Duodenal mucosa (tissue), 2 donors: ENCODE results near the gene RNF157.

Source experiments
- H3K27ac ChIP-seq: one replicate; pipeline ENCODE4 v1.7.0; 2013; ENCODE audit warnings: low read depth, low read length
- H3K27me3 ChIP-seq, 2 donors: one replicate each; pipeline ENCODE4 v1.7.0; 2013; ENCODE audit warnings: low read length in 2 of 2, control low read depth in 1 of 2; ENCODE audit not compliant: insufficient read depth in 2 of 2, control insufficient read depth in 1 of 2
- H3K36me3 ChIP-seq, 2 donors: one replicate each; pipeline ENCODE4 v1.7.0; 2013; ENCODE audit warnings: low read length in 2 of 2, control low read depth in 1 of 2; ENCODE audit not compliant: insufficient read depth in 2 of 2, control insufficient read depth in 1 of 2
- H3K4me1 ChIP-seq, 2 donors: one replicate each; pipeline ENCODE4 v1.7.0; 2013; ENCODE audit warnings: low read length in 2 of 2, control low read depth in 1 of 2; ENCODE audit not compliant: insufficient read depth in 2 of 2, control insufficient read depth in 1 of 2
- H3K4me3 ChIP-seq, 2 donors: one replicate each; pipeline ENCODE4 v1.7.0; 2013; ENCODE audit warnings: low read length in 2 of 2, low read depth in 1 of 2
- H3K9ac ChIP-seq, 2 donors: one replicate each; pipeline ENCODE4 v1.7.0; 2013; ENCODE audit warnings: low read length in 2 of 2, low read depth in 1 of 2
- H3K9me3 ChIP-seq, 2 donors: one replicate each; pipeline ENCODE4 v1.7.0; 2013; ENCODE audit warnings: low read length in 2 of 2, control low read depth in 1 of 2; ENCODE audit not compliant: control insufficient read depth in 1 of 2

The RNF157 gene

DNA sequence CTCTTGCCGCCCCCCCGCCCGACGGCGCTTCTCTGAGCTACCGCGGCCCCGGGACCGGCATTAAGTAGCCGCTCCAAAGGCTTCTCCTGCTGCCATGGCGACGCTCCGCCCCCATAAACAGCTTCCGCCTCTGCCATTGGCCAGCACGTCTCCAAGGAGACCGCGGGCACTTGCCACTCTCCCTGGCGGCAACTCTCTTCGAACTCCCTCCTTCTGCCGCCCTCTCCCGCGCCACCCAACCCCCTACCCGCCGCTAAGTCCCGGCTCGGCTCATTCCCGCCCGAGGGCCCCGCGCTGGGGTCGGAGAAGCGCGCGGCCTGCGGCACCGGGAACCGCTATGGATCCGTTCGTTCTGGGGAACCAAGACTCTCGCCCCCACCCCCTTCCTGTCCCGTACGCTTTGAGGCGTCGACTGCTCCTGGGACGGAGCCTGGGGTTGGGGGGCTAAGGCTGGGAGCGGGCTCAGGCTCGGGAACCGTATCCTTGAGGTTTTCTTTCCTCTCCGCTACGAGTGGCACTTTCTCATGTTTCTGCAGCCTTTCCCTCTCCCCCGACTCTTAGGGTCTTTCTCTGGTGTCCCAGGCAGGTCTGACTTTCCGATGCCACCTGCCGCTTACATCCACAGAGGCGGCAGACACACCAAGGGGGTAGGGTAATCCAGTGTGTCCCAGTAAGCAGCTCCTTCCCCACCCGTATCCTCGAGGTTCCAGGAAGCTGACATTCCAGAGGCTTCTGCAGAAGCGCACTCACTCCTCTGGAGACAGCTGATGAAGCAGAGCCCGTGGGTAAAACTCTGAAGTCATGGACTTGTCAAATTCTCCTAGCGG lies 98.9 kb downstream of the RNF157 start, which contains the start of gene FOXJ1:
TSS of gene FOXJ1 (minus strand) at position 34 of the 827 bp plus-strand sequence. CDS start 850 bp downstream, outside the sequence.
- peaks cover 0 to 14% of the 10 kb centered on the region in 2 donors for H3K36me3 ChIP-seq
- H3K4me3 ChIP-seq, result peak within 1 kb of the TSS; percentile 60 to 71
- no peak within 1 kb of the TSS for H3K27ac ChIP-seq
- H3K4me1 ChIP-seq, result peaks cover 20 to 40% of the 10 kb centered on the region in 2 donors
- peak within 1 kb of the TSS in 1 of 2 donors; percentile 47 for H3K9ac ChIP-seq
- peaks cover 8 to 28% of the 10 kb centered on the region in 2 donors for H3K27me3 ChIP-seq
- H3K9me3 ChIP-seq, result no peaks in the 10 kb centered on the region

DNA sequence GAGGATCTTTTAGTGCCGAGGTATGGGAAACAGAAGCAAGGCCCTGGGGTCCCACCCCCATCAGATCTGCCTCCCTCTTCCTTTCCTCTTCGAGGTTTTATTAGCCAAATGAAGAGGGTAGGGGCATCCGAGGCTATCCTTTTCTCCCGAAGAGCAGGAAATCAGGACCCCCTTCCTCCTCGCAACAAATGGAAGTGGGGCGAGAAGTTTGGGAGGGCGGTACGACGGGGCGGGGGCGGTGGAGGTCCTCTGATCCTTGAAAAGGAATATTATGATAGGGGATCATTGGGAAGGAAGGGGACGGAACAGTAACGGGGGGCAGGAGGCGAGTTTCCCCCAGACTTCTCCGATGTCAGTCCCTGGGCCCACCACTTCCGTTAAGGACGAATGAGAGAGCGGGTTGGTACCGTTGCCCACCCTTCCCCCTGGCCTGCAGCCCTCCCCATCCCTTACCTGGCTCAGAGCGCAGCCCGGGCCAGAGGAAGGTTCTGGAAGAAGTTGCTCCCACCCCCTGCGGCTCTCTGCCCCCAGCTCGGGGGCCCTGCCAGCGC lies 99.6 kb downstream of the RNF157 start:
- Histone ChIP-seq H3K36me3 (peaks cover 0 to 7% of the 10 kb centered on the region in 2 donors), H3K9me3 (no peaks in the 10 kb centered on the region), H3K4me3 (peak overlapping the region; percentile 60 to 71), H3K9ac (no peak overlapping the region), H3K27ac (no peak overlapping the region), H3K27me3 (peaks cover 8 to 28% of the 10 kb centered on the region in 2 donors), H3K4me1 (peaks cover 16 to 36% of the 10 kb centered on the region in 2 donors)

- peaks cover 12 to 28% of the 10 kb centered on the region in 2 donors for H3K27me3 ChIP-seq
- peaks cover 13 to 31% of the 10 kb centered on the region in 2 donors for H3K4me1 ChIP-seq
- no peaks in the 10 kb centered on the region for H3K9me3 ChIP-seq
- peaks cover 0 to 5% of the 10 kb centered on the region in 2 donors for H3K36me3 ChIP-seq
- peak overlapping the region; percentile 59 to 60 for H3K4me3 ChIP-seq
- peak overlapping the region in 1 of 2 donors; percentile 20 for H3K9ac ChIP-seq
- H3K27ac ChIP-seq, result no peak overlapping the region
Observed at GRCh38 chr17:76139801-76140660, 100.3 kb downstream of the RNF157 start.

GRCh38 chr17:76138896-76139752 lies 101.2 kb downstream of the RNF157 start:
- H3K36me3 ChIP-seq, result no peaks in the 10 kb centered on the region
- H3K27ac ChIP-seq, result no peak overlapping the region
- H3K4me1 ChIP-seq, result peaks cover 13 to 27% of the 10 kb centered on the region in 2 donors
- H3K9me3 ChIP-seq, result no peaks in the 10 kb centered on the region
- peaks cover 12 to 28% of the 10 kb centered on the region in 2 donors for H3K27me3 ChIP-seq
- peak overlapping the region; percentile 59 to 60 for H3K4me3 ChIP-seq
- H3K9ac ChIP-seq, result peak overlapping the region in 1 of 2 donors; percentile 20

DNA sequence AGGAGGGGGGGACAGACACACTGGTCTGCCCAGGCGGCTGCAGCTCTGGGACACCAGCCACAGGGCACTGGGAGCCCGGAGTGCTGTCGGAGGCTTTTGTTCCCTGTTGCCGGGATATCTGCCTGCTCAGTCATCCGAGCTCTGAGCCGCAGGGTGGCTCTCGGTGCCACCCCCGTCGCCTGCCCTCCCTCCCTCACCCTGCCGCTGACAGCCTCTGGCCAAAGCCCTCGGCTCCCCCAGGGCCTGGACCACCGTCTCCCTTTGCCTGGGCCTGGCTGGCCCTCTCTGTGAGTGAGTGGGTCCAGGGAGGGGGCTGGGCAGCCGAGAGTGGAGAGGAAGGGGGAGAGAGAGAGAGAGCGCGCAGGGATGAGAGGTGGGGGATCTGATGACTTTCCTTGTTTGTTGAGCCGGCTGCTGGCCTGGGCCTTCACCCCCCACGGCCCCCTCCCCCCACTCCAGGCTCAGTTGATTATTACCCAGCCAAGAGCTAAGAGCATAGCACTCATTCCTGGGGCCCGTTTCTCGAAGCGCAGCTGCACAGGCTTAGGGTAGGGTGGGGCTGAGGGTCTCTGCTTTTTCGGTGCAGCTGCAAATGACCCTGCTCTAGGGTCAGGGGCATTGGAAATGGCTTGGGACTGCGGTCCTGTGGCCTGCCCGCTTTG lies 101.9 kb downstream of the RNF157 start:
- H3K36me3 ChIP-seq, result no peaks in the 10 kb centered on the region
- no peaks in the 10 kb centered on the region for H3K9me3 ChIP-seq
- peaks cover 12 to 28% of the 10 kb centered on the region in 2 donors for H3K27me3 ChIP-seq
- no peak overlapping the region for H3K9ac ChIP-seq
- no peak overlapping the region for H3K27ac ChIP-seq
- H3K4me3 ChIP-seq, result peak overlapping the region in 1 of 2 donors; percentile 60
- H3K4me1 ChIP-seq, result peaks cover 13 to 27% of the 10 kb centered on the region in 2 donors

GRCh38 chr17:76137351-76138233 lies 102.7 kb downstream of the RNF157 start:
- no peak overlapping the region for H3K27ac ChIP-seq
- peaks cover 13 to 24% of the 10 kb centered on the region in 2 donors for H3K4me1 ChIP-seq
- H3K4me3 ChIP-seq, result no peak overlapping the region
- peaks cover 12 to 28% of the 10 kb centered on the region in 2 donors for H3K27me3 ChIP-seq
- no peak overlapping the region for H3K9ac ChIP-seq
- no peaks in the 10 kb centered on the region for H3K36me3 ChIP-seq
- H3K9me3 ChIP-seq, result no peaks in the 10 kb centered on the region

GRCh38 chr17:76137001-76137350 lies 103.3 kb downstream of the RNF157 start:
- H3K4me1 ChIP-seq, result peaks cover 13 to 24% of the 10 kb centered on the region in 2 donors
- no peak overlapping the region for H3K9ac ChIP-seq
- H3K27ac ChIP-seq, result no peak overlapping the region
- H3K27me3 ChIP-seq, result peaks cover 12 to 28% of the 10 kb centered on the region in 2 donors
- no peak overlapping the region for H3K4me3 ChIP-seq
- no peaks in the 10 kb centered on the region for H3K36me3 ChIP-seq
- H3K9me3 ChIP-seq, result no peaks in the 10 kb centered on the region

DNA sequence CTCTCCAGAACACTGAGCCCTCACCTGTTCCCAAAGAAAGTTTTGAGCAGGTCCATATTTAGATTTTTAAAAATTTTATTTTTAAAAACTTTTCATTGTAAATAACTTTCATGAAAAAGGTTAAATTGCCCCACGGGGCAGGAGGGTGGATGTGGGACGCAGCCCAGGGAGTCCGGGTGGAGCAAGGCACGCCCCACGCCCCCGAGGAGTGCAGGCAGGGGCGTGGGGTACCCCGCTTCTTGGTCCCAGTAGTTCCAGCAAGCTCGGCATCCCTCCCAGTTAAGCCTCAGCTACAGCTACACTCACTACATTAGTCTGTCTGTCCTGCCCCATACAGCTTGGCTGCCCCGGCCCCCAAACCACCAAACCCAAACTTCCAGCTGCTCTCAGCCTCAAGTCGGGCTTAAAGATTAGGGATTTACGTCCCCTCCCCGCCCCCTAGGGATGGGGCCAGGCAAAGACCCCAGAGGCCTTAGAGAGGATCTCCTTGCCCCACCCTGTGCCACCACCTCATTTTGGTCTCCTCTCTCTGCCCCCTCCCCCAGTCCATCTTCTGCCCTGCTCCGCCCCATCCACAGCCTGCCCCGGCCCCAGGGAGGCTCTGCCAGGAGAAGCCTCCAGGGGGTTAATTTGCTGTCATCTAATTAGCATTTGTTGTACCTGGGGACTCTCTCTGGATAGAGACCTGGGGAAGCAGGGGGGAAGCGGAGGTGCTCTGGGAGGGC lies 103.9 kb downstream of the RNF157 start:
- Histone ChIP-seq H3K27ac (no peak overlapping the region), H3K36me3 (no peaks in the 10 kb centered on the region), H3K9ac (no peak overlapping the region), H3K4me3 (no peak overlapping the region), H3K9me3 (no peaks in the 10 kb centered on the region), H3K27me3 (peaks cover 12 to 28% of the 10 kb centered on the region in 2 donors), H3K4me1 (peaks cover 8 to 21% of the 10 kb centered on the region in 2 donors)
